PC-9 (cell line): Measurements from ENCODE around the gene CFAP73. TPM values are rescaled to one million over a fixed set of nuclear protein-coding genes. Genes with fewer than 3 reads are reported as not detected.
"Not testable (repeated sequence)": the region's sequence is repeated elsewhere in the genome, so short reads cannot be mapped to it uniquely, and the experiment has no call there.

Experiments used
- BruUV-seq: library from RNA; stranded (reverse); fragments of 400-500 nt; replicated peaks from 2 replicates; lab custom pipeline; 2021; lab: Mats Ljungman, UMichigan
- CTCF ChIA-PET: fragments of 300-600 bp; sonication (Branson Sonifier 250); formaldehyde crosslinking; loops from one replicate; lab custom pipeline; 2022; ENCODE audit warnings: antibody characterized with exemption; lab: Charles Lee
- POLR2A ChIA-PET: fragments of 300-600 bp; sonication (Branson Sonifier 250); formaldehyde crosslinking; loops from one replicate; lab custom pipeline; 2022; ENCODE audit warnings: antibody characterized with exemption; ENCODE audit not compliant: unreplicated experiment; lab: Charles Lee
- DNase-seq, 2 experiments: peaks; one replicate each; pipeline versions ENCODE4 v3.0.0 to v3.0.0-alpha.2; 2015 to 2022; ENCODE audit warnings: mixed read lengths in 1 of 2
- H2AFZ ChIP-seq: fragments of 200-600 bp; sonication (generic); 2 replicates; pipeline ENCODE4 v1.8.1; 2017; ENCODE audit warnings: antibody characterized with exemption
- H3F3A ChIP-seq: fragments of 200-600 bp; sonication (generic); 2 replicates; pipeline ENCODE4 v1.8.1; 2017; ENCODE audit warnings: antibody characterized with exemption, mild to moderate bottlenecking, low read depth; ENCODE audit not compliant: insufficient read depth
- H3K27ac ChIP-seq: fragments of 200-600 bp; sonication (generic); 2 replicates; pipeline ENCODE4 v1.6.1; 2016; ENCODE audit warnings: mixed run types
- H3K27me3 ChIP-seq: fragments of 200-600 bp; sonication (generic); 2 replicates; pipeline ENCODE4 v1.6.1; 2016; ENCODE audit warnings: low read depth, mixed run types; ENCODE audit not compliant: insufficient read depth
- H3K36me3 ChIP-seq: fragments of 200-600 bp; sonication (generic); 2 replicates; pipeline ENCODE4 v1.6.1; 2016; ENCODE audit warnings: low read depth, mixed run types
- H3K4me1 ChIP-seq: fragments of 200-600 bp; sonication (generic); replicated peaks from 2 replicates; pipeline ENCODE4 v1.6.1; 2016; ENCODE audit warnings: mixed run types; ENCODE audit not compliant: insufficient read depth
- H3K4me2 ChIP-seq: fragments of 200-600 bp; sonication (generic); 2 replicates; pipeline ENCODE4 v1.6.1; 2017; ENCODE audit warnings: mixed run types
- H3K4me3 ChIP-seq: fragments of 200-600 bp; sonication (generic); 2 replicates; pipeline ENCODE4 v1.6.1; 2016; ENCODE audit warnings: mixed run types
- H3K79me2 ChIP-seq: fragments of 200-600 bp; sonication (generic); 2 replicates; pipeline ENCODE4 v1.6.1; 2017; ENCODE audit warnings: low read depth, mixed run types
- H3K9me2 ChIP-seq: fragments of 200-600 bp; sonication (generic); 2 replicates; pipeline ENCODE4 v1.8.1; 2017; ENCODE audit warnings: mild to moderate bottlenecking; ENCODE audit not compliant: insufficient read depth
- H3K9me3 ChIP-seq: fragments of 200-600 bp; sonication (generic); 2 replicates; pipeline ENCODE4 v1.8.1; 2016; ENCODE audit warnings: low read depth; ENCODE audit not compliant: insufficient read depth
- H4K20me1 ChIP-seq: fragments of 200-600 bp; sonication (generic); 2 replicates; pipeline ENCODE4 v1.8.1; 2017; ENCODE audit not compliant: insufficient read depth
- EZH2 ChIP-seq: fragments of 200-600 bp; sonication (generic); IDR thresholded peaks from 2 replicates; pipeline ENCODE4 v1.8.0; 2017; ENCODE audit warnings: antibody characterized with exemption, low read depth
- intact Hi-C: fragments of 100-400 bp; cut with micrococcal nuclease; formaldehyde crosslinking; loops from one replicate; pipeline ENCODE4 v1.10.0; 2022; ENCODE audit not compliant: unreplicated experiment
- total RNA-seq: library from RNA; stranded (reverse); gene quantifications from 2 replicates; pipeline ENCODE4 v1.2.3, GENCODE V29; 2021
- TF ChIP-seq, protein P1 (sequence below): fragments of 200-600 bp; sonication (generic); conservative IDR thresholded peaks from 2 replicates; pipeline ENCODE4 v1.6.1; 2017; ENCODE audit warnings: mixed run types, antibody characterized with exemption, mild to moderate bottlenecking, moderate library complexity

Gene CFAP73
- total RNA-seq, 1 experiment from 2014 or later: 1.9 TPM

- peaks cover 25% of the 10 kb centered on the region for H3F3A ChIP-seq
- no peak for DNase-seq
- H2AFZ ChIP-seq: no peak overlapping the region
- intact Hi-C loops: no loop called here
- no peaks in the 10 kb centered on the region for H3K36me3 ChIP-seq
- ChIA-PET CTCF (no interaction called here), POLR2A (no interaction called here)
- H3K79me2 ChIP-seq: no peaks in the 10 kb centered on the region
- H3K4me1 ChIP-seq: peaks cover 21% of the 10 kb centered on the region
- H3K4me2 ChIP-seq: no peak overlapping the region
- no peak overlapping the region for H3K27ac ChIP-seq
- no peaks in the 10 kb centered on the region for H4K20me1 ChIP-seq
- BruUV-seq: no TSS peak
- no peaks in the 10 kb centered on the region for H3K9me3 ChIP-seq
- TF ChIP-seq, protein P1, sequence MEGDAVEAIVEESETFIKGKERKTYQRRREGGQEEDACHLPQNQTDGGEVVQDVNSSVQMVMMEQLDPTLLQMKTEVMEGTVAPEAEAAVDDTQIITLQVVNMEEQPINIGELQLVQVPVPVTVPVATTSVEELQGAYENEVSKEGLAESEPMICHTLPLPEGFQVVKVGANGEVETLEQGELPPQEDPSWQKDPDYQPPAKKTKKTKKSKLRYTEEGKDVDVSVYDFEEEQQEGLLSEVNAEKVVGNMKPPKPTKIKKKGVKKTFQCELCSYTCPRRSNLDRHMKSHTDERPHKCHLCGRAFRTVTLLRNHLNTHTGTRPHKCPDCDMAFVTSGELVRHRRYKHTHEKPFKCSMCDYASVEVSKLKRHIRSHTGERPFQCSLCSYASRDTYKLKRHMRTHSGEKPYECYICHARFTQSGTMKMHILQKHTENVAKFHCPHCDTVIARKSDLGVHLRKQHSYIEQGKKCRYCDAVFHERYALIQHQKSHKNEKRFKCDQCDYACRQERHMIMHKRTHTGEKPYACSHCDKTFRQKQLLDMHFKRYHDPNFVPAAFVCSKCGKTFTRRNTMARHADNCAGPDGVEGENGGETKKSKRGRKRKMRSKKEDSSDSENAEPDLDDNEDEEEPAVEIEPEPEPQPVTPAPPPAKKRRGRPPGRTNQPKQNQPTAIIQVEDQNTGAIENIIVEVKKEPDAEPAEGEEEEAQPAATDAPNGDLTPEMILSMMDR: no peak
- TF ChIP-seq EZH2: no peak
- H3K4me3 ChIP-seq: no peak overlapping the region
- H3K27me3 ChIP-seq: no peaks in the 10 kb centered on the region
- H3K9me2 ChIP-seq: no peaks in the 10 kb centered on the region
These were observed 8.8 kb upstream of the CFAP73 start for GRCh38 chr12:113140706-113141105.

- H3K9me3 ChIP-seq, H3K36me3 ChIP-seq, intact Hi-C loops, BruUV-seq, POLR2A ChIA-PET, H4K20me1 ChIP-seq, H3K27ac ChIP-seq, H3K79me2 ChIP-seq, DNase-seq, H3K4me2 ChIP-seq, H2AFZ ChIP-seq, H3K9me2 ChIP-seq, H3K27me3 ChIP-seq, H3K4me3 ChIP-seq, CTCF ChIA-PET: not testable (repeated sequence)
- Histone ChIP-seq H3K4me1 (peaks cover 12% of the 10 kb centered on the region), H3F3A (peaks cover 20% of the 10 kb centered on the region)
These were observed 7.8 kb upstream of the CFAP73 start for GRCh38 chr12:113141716-113142115.

DNA sequence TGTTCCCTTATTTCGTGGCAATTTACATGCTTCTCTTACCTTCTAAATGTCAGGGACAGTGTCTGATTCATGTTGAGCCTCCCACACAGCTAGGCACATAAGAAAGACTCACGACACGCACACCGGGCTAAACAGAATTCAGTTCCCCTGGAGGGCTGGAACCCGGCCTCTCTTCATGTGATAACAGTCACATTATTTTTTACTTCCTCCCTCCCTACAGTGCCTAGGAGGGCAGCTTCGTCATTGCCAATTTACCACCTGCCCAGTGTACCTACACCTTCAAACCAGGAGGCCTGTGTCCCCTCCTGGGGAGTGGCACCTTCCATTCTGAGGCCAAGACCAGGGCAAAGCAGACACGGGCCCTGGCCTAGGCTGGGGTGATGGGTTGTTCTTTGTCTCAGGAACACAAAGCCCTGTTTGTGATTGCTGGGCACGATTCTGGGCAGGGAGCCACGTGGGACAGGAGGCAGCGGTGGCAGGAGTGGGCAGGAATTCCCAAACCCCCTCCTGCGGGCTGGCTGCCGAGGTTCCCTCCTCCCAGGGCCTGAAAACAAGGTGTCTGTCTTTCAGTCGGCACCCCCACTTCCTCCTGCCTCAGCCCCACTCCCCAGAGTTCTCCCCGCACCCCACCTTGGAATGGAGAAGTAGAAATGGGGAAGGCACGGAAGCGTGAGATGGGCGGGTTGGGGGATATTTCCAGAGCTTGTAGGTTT, 7.2 kb upstream of the CFAP73 start:
- ChIA-PET POLR2A (no interaction called here), CTCF (interaction anchor here (0.6 to 0.9 kb wide), 2 partner anchors 11 to 945 kb away, joined by 3 to 7 read pairs; no protein-coding TSS in a partner anchor)
- Histone ChIP-seq H3F3A (peaks cover 14% of the 10 kb centered on the region; the same call in 1 of the 2 replicates), H3K27me3 (no peaks in the 10 kb centered on the region), H3K9me2 (no peaks in the 10 kb centered on the region), H3K27ac (no peak overlapping the region), H3K4me3 (no peak overlapping the region), H3K4me2 (no peak overlapping the region), H3K36me3 (no peaks in the 10 kb centered on the region), H3K4me1 (peaks cover 5% of the 10 kb centered on the region), H2AFZ (no peak overlapping the region), H3K9me3 (no peaks in the 10 kb centered on the region), H4K20me1 (no peaks in the 10 kb centered on the region), H3K79me2 (no peaks in the 10 kb centered on the region)
- no TSS peak for BruUV-seq
- no peak for DNase-seq
- TF ChIP-seq EZH2: no peak
- TF ChIP-seq, protein P1: no peak
- intact Hi-C loops: no loop called here
